DOHH2 (cell line): ENCODE measurements around the gene FAM181A.

Experiments used
- CTCF ChIP-seq: fragments of 200-600 bp; sonication (generic); IDR thresholded peaks from one replicate; pipeline ENCODE4 v1.5.1; 2014; ENCODE audit warnings: antibody characterized with exemption, mild to moderate bottlenecking, low read depth, low read length; ENCODE audit not compliant: poor library complexity, severe bottlenecking
- EZH2phosphoT487 ChIP-seq: fragments of 200-600 bp; sonication (generic); IDR thresholded peaks from 2 replicates; pipeline ENCODE4 v1.6.1; 2017; ENCODE audit warnings: borderline replicate concordance, mild to moderate bottlenecking, antibody characterized with exemption, low read length, moderate library complexity, mixed read lengths

GRCh38 chr14:93929657-93930056 is 2.5 kb downstream of the FAM181A start:
- TF ChIP-seq EZH2phosphoT487: no peak
- TF ChIP-seq CTCF: no peak
